ENCODE data around the gene CRYBA2. TPM values are rescaled to one million over a fixed set of nuclear protein-coding genes. Genes with fewer than 3 reads are reported as not detected.
A peak's percentile ranks its signal among the peaks of the same experiment; 100 is the strongest.

Gene CRYBA2
- total RNA-seq, 1 donor from 2014 or later = not detected

- H3K27me3 Mint-ChIP-seq = peaks cover 19% of the 10 kb centered on the region
- H3K4me3 Mint-ChIP-seq = no peak overlapping the region
- TF ChIP-seq CTCF (IDR thresholded peaks at IDR 0.05) = no peak
- H3K36me3 Mint-ChIP-seq (ENCODE audit: low read depth) = no peaks in the 10 kb centered on the region
- intact Hi-C loops (cut with micrococcal nuclease) = no loop called here
- DNase-seq (no peak), ATAC-seq (ENCODE audit: low read depth) (no peak)
- ChIA-PET CTCF (no interaction called here), POLR2A (no interaction called here)
- no peaks in the 10 kb centered on the region for H3K9me3 Mint-ChIP-seq
- H3K27ac Mint-ChIP-seq = no peak overlapping the region
- no peaks in the 10 kb centered on the region for H3K4me1 Mint-ChIP-seq
These were observed 24.1 kb upstream of the CRYBA2 start for GRCh38 chr2:219017201-219017931.

GRCh38 chr2:219016721-219017120 lies 23.5 kb upstream of the CRYBA2 start:
- Mint-ChIP-seq H3K36me3 (ENCODE audit: low read depth) (no peaks in the 10 kb centered on the region), H3K27ac (no peak overlapping the region), H3K4me3 (no peak overlapping the region), H3K9me3 (no peaks in the 10 kb centered on the region), H3K27me3 (peaks cover 21% of the 10 kb centered on the region), H3K4me1 (no peaks in the 10 kb centered on the region)
- DNase-seq (no peak), ATAC-seq (ENCODE audit: low read depth) (no peak)
- ChIA-PET POLR2A (no interaction called here), CTCF (no interaction called here)
- intact Hi-C loops (cut with micrococcal nuclease) = no loop called here
- no peak for TF ChIP-seq CTCF (IDR thresholded peaks at IDR 0.05)

GRCh38 chr2:219010873-219011272 lies 17.7 kb upstream of the CRYBA2 start:
- Mint-ChIP-seq H3K36me3 (ENCODE audit: low read depth) (no peaks in the 10 kb centered on the region), H3K27ac (no peak overlapping the region), H3K4me3 (no peak overlapping the region), H3K27me3 (peaks cover 28% of the 10 kb centered on the region), H3K4me1 (no peaks in the 10 kb centered on the region), H3K9me3 (no peaks in the 10 kb centered on the region)
- ChIA-PET CTCF (interaction anchor here (1.1 kb wide), 1 partner anchor 242 kb away, joined by 3 read pairs; no protein-coding TSS in a partner anchor), POLR2A (no interaction called here)
- no peak for TF ChIP-seq CTCF (IDR thresholded peaks at IDR 0.05)
- DNase-seq (no peak), ATAC-seq (ENCODE audit: low read depth) (no peak)
- intact Hi-C loops (cut with micrococcal nuclease) = no loop called here

GRCh38 chr2:219010162-219010756 lies 17.0 kb upstream of the CRYBA2 start:
- CTCF ChIA-PET = interaction anchor here (0.6 to 1.5 kb wide), 4 partner anchors 14 to 242 kb away, joined by 3 read pairs; no protein-coding TSS in a partner anchor

More at GRCh38 chr2:219010162-219010756, 17.0 kb upstream of the CRYBA2 start:
- H3K27me3 Mint-ChIP-seq = peaks cover 31% of the 10 kb centered on the region
- intact Hi-C loops (cut with micrococcal nuclease) = no loop called here
- H3K36me3 Mint-ChIP-seq (ENCODE audit: low read depth) = no peaks in the 10 kb centered on the region
- TF ChIP-seq CTCF (IDR thresholded peaks at IDR 0.05) = no peak
- no peak overlapping the region for H3K4me3 Mint-ChIP-seq
- H3K4me1 Mint-ChIP-seq = no peaks in the 10 kb centered on the region
- POLR2A ChIA-PET = no interaction called here
- peak; percentile 37 for ATAC-seq (ENCODE audit: low read depth)
- no peak for DNase-seq
- H3K27ac Mint-ChIP-seq = no peak overlapping the region
- no peaks in the 10 kb centered on the region for H3K9me3 Mint-ChIP-seq
